HEK293 (cell line): Measurements from ENCODE around the gene CNN2.
A peak's percentile ranks its signal among the peaks of the same experiment; 100 is the strongest.

ENCODE experiments used
- CTCF ChIA-PET: fragments of 350-600 bp; formaldehyde crosslinking; extraction: SDS; loops from one replicate; lab custom pipeline; 2021; ENCODE audit warnings: antibody characterized with exemption; lab: Yijun Ruan, JAX
- POLR2A ChIA-PET: fragments of 300-600 bp; formaldehyde crosslinking; extraction: SDS; loops from one replicate; lab custom pipeline; 2020; ENCODE audit warnings: antibody characterized with exemption, inconsistent platforms; lab: Yijun Ruan, JAX
- H3K27ac ChIP-seq: fragments of 200-500 bp; sonication (Bioruptor generic); 2 replicates; pipeline ENCODE4 v1.5.1; 2014; ENCODE audit warnings: low read depth, low read length, control low read depth, inconsistent platforms; ENCODE audit errors: extremely low read depth
- H3K36me3 ChIP-seq, 2 experiments: fragments of 200-500 bp in 1 of 2; sonication (Bioruptor generic) in 1 of 2; 1 replicate in 1 of 2; 2 replicates in 1 of 2; pipeline ENCODE4 v1.5.1; 2014 to 2017; ENCODE audit warnings: inconsistent platforms in 2 of 2, low read length in 2 of 2; ENCODE audit not compliant: control insufficient read depth in 2 of 2, insufficient read depth in 1 of 2
- H3K4me1 ChIP-seq: fragments of 200-500 bp; sonication (Bioruptor generic); 2 replicates; pipeline ENCODE4 v1.5.1; 2014; ENCODE audit warnings: mild to moderate bottlenecking, low read length, inconsistent platforms; ENCODE audit not compliant: control insufficient read depth, insufficient read depth
- H3K4me3 ChIP-seq: 2 replicates; pipeline ENCODE4 v1.5.1; 2011; ENCODE audit warnings: low read depth, mild to moderate bottlenecking, control low read depth, low read length, moderate library complexity
- H3K9me3 ChIP-seq: fragments of 200-500 bp; sonication (Bioruptor generic); 2 replicates; pipeline ENCODE4 v1.5.1; 2014; ENCODE audit warnings: low read depth, low read length, inconsistent platforms; ENCODE audit not compliant: control insufficient read depth, insufficient read depth
- KLF1 ChIP-seq: fragments of 450-650 bp; formaldehyde crosslinking; IDR thresholded peaks from 2 replicates; pipeline ENCODE4 v1.5.1; 2016; ENCODE audit warnings: missing biosample characterization, missing genetic modification characterization
- SP3 ChIP-seq: fragments of 450-650 bp; formaldehyde crosslinking; IDR thresholded peaks from 2 replicates; pipeline ENCODE4 v1.5.1; 2016; ENCODE audit warnings: missing biosample characterization, missing genetic modification characterization
- ZBTB1 ChIP-seq: fragments of 450-650 bp; formaldehyde crosslinking; IDR thresholded peaks from 2 replicates; pipeline ENCODE4 v1.5.1; 2016; ENCODE audit warnings: missing biosample characterization, missing genetic modification characterization
- ZBTB8A ChIP-seq: fragments of 450-650 bp; formaldehyde crosslinking; IDR thresholded peaks from 2 replicates; pipeline ENCODE4 v1.5.1; 2016; ENCODE audit warnings: missing biosample characterization, missing genetic modification characterization
- ZNF112 ChIP-seq: fragments of 450-650 bp; formaldehyde crosslinking; IDR thresholded peaks from 2 replicates; pipeline ENCODE4 v1.5.0; 2017; ENCODE audit warnings: missing biosample characterization, missing genetic modification characterization
- ZNF132 ChIP-seq: fragments of 450-650 bp; formaldehyde crosslinking; IDR thresholded peaks from 2 replicates; pipeline ENCODE4 v1.5.1; 2017; ENCODE audit warnings: missing biosample characterization, missing genetic modification characterization, borderline replicate concordance
- ZNF138 ChIP-seq: fragments of 450-650 bp; formaldehyde crosslinking; IDR thresholded peaks from 2 replicates; pipeline ENCODE4 v1.5.1; 2016; ENCODE audit warnings: missing biosample characterization, missing genetic modification characterization, borderline replicate concordance
- ZNF16 ChIP-seq: fragments of 450-650 bp; formaldehyde crosslinking; IDR thresholded peaks from 2 replicates; pipeline ENCODE4 v1.5.1; 2016; ENCODE audit warnings: low read depth, missing biosample characterization, missing genetic modification characterization
- ZNF169 ChIP-seq: fragments of 450-650 bp; formaldehyde crosslinking; IDR thresholded peaks from 2 replicates; pipeline ENCODE4 v1.5.1; 2016; ENCODE audit warnings: missing biosample characterization, missing genetic modification characterization
- ZNF175 ChIP-seq: fragments of 450-650 bp; formaldehyde crosslinking; IDR thresholded peaks from 2 replicates; pipeline ENCODE4 v1.5.1; 2016; ENCODE audit warnings: missing biosample characterization, missing genetic modification characterization
- ZNF302 ChIP-seq: fragments of 450-650 bp; formaldehyde crosslinking; IDR thresholded peaks from 2 replicates; pipeline ENCODE4 v1.5.1; 2016; ENCODE audit warnings: missing biosample characterization, missing genetic modification characterization, low read depth
- ZNF391 ChIP-seq: fragments of 450-650 bp; formaldehyde crosslinking; IDR thresholded peaks from 2 replicates; pipeline ENCODE4 v1.5.1; 2016; ENCODE audit warnings: low read depth, missing biosample characterization, missing genetic modification characterization, borderline replicate concordance
- ZNF623 ChIP-seq: fragments of 450-650 bp; formaldehyde crosslinking; IDR thresholded peaks from 2 replicates; pipeline ENCODE4 v1.5.1; 2016; ENCODE audit warnings: missing biosample characterization, missing genetic modification characterization
- ZNF658 ChIP-seq: fragments of 450-650 bp; formaldehyde crosslinking; IDR thresholded peaks from 2 replicates; pipeline ENCODE4; 2016; ENCODE audit warnings: missing biosample characterization, missing genetic modification characterization
- ZNF660 ChIP-seq: fragments of 450-650 bp; IDR thresholded peaks from 2 replicates; pipeline ENCODE4 v1.5.1; 2018; ENCODE audit warnings: missing biosample characterization, mild to moderate bottlenecking, missing genetic modification characterization
- ZNF777 ChIP-seq: fragments of 450-650 bp; formaldehyde crosslinking; IDR thresholded peaks from 2 replicates; pipeline ENCODE4 v1.5.1; 2017; ENCODE audit warnings: missing biosample characterization, missing genetic modification characterization, borderline replicate concordance
- ZSCAN30 ChIP-seq: fragments of 450-650 bp; IDR thresholded peaks from 2 replicates; pipeline ENCODE4 v1.5.1; 2018; ENCODE audit warnings: missing biosample characterization, mild to moderate bottlenecking, missing genetic modification characterization, moderate library complexity
- TF ChIP-seq, protein P1 (sequence below): fragments of 450-650 bp; formaldehyde crosslinking; IDR thresholded peaks from 2 replicates; pipeline ENCODE4 v1.5.1; 2016; ENCODE audit warnings: missing biosample characterization, missing genetic modification characterization
- TF ChIP-seq, protein P2 (sequence below): fragments of 450-650 bp; formaldehyde crosslinking; IDR thresholded peaks from 2 replicates; pipeline ENCODE4 v1.5.1; 2016; ENCODE audit warnings: missing biosample characterization, missing genetic modification characterization
- TF ChIP-seq, protein P3 (sequence below): fragments of 450-650 bp; formaldehyde crosslinking; IDR thresholded peaks from 2 replicates; pipeline ENCODE4 v1.5.1; 2016; ENCODE audit warnings: missing biosample characterization, missing genetic modification characterization, low read depth
- TF ChIP-seq, protein P4 (sequence below): fragments of 450-650 bp; formaldehyde crosslinking; IDR thresholded peaks from 2 replicates; pipeline ENCODE4 v1.5.1; 2016; ENCODE audit warnings: missing biosample characterization, missing genetic modification characterization
- TF ChIP-seq, protein P5 (sequence below): fragments of 450-650 bp; formaldehyde crosslinking; IDR thresholded peaks from 2 replicates; pipeline ENCODE4 v1.5.1; 2016; ENCODE audit warnings: missing biosample characterization, missing genetic modification characterization
- TF ChIP-seq, protein P6 (sequence below): fragments of 450-650 bp; formaldehyde crosslinking; optimal IDR thresholded peaks from 2 replicates; pipeline ENCODE3; 2016; ENCODE audit warnings: missing biosample characterization, mild to moderate bottlenecking, missing genetic modification characterization
- TF ChIP-seq, protein P7 (sequence below): fragments of 450-650 bp; IDR thresholded peaks from 2 replicates; pipeline ENCODE4 v1.5.1; 2018; ENCODE audit warnings: missing biosample characterization, mild to moderate bottlenecking, missing genetic modification characterization

The CNN2 gene

DNA sequence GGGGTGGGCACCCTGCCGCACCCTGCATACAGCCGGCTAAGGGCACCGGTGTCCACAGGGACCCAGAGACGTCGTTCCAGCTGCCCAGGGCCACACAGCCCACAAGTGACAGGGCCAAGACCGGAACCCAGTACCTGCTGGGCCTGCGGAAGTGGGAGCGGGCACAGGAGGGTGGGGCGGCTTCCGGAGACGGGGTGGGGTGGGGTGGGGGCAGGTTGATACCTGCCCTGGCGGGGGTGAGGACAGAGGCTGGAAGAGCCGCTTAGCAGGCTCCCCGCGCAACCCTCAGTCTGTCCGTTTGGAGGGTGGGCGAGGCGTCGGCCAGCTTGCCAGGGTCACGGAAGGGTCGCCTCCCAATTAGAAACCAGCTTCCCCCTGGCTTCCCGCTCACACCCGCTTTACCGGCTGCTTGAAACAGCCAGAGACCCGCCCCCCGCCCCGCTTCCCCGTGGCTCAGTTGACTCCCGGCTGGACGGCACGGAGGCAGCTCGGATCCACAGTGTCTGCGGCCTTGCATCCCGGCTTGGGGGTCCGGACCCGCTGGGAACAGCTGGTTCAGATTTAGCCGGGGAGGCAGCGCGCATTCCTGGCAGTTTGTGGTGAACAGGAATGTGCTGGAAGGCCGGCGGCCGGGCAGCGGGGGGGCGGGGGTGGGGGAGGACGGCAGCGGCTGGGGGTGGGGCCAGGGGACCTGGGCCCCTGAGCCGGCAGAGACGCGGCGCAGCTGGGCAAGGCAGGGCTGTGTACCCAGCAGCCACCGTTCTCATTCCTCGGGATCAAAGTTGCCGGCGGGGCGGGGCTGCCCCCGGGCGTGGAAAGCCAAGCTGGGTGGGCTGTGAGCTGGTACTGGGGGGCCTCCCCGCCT, 1.9 kb downstream of the CNN2 start:
- peaks cover 5% of the 10 kb centered on the region; the same call in 1 of the 2 replicates for H3K4me1 ChIP-seq
- H3K27ac ChIP-seq, result peak overlapping the region; percentile 22; the same call in 1 of the 2 replicates
- POLR2A ChIA-PET, result interaction anchor here (0.6 to 6.2 kb wide), 9 partner anchors 11 to 241 kb away, joined by 3 to 60 read pairs (median 5); partner anchors contain the start of genes ABCA7, CIRBP and GPX4
- CTCF ChIA-PET, result interaction anchor here (0.6 to 1.4 kb wide), 4 partner anchors 11 to 305 kb away, joined by 3 read pairs; partner anchors contain the start of gene ABCA7
- H3K4me3 ChIP-seq, result peak overlapping the region; percentile 42
- H3K36me3 ChIP-seq, result peaks cover 0 to 8% of the 10 kb centered on the region in 2 experiments; a peak in 1 of 3 replicates
- no peaks in the 10 kb centered on the region for H3K9me3 ChIP-seq
- no peak for TF ChIP-seq ZNF302 (tag by site-specific recombination)
- no peak for TF ChIP-seq ZNF132
- no peak for TF ChIP-seq ZNF138 (tag by site-specific recombination)
- TF ChIP-seq ZNF169 (tag by site-specific recombination), result no peak
- peak; percentile 4; the same call in 1 of the 2 replicates for TF ChIP-seq ZSCAN30 (tag by site-specific recombination)
- no peak for TF ChIP-seq ZNF623 (tag by site-specific recombination)
- peak; percentile 56 for TF ChIP-seq SP3
- no peak for TF ChIP-seq ZBTB1 (tag by site-specific recombination)
- TF ChIP-seq, protein P1, sequence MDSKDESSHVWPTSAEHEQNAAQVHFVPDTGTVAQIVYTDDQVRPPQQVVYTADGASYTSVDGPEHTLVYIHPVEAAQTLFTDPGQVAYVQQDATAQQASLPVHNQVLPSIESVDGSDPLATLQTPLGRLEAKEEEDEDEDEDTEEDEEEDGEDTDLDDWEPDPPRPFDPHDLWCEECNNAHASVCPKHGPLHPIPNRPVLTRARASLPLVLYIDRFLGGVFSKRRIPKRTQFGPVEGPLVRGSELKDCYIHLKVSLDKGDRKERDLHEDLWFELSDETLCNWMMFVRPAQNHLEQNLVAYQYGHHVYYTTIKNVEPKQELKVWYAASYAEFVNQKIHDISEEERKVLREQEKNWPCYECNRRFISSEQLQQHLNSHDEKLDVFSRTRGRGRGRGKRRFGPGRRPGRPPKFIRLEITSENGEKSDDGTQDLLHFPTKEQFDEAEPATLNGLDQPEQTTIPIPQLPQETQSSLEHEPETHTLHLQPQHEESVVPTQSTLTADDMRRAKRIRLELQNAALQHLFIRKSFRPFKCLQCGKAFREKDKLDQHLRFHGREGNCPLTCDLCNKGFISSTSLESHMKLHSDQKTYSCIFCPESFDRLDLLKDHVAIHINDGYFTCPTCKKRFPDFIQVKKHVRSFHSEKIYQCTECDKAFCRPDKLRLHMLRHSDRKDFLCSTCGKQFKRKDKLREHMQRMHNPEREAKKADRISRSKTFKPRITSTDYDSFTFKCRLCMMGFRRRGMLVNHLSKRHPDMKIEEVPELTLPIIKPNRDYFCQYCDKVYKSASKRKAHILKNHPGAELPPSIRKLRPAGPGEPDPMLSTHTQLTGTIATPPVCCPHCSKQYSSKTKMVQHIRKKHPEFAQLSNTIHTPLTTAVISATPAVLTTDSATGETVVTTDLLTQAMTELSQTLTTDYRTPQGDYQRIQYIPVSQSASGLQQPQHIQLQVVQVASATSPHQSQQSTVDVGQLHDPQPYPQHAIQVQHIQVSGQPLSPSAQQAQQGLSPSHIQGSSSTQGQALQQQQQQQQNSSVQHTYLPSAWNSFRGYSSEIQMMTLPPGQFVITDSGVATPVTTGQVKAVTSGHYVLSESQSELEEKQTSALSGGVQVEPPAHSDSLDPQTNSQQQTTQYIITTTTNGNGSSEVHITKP, result peak; percentile 72
- TF ChIP-seq ZNF777, result no peak
- TF ChIP-seq, protein P2, sequence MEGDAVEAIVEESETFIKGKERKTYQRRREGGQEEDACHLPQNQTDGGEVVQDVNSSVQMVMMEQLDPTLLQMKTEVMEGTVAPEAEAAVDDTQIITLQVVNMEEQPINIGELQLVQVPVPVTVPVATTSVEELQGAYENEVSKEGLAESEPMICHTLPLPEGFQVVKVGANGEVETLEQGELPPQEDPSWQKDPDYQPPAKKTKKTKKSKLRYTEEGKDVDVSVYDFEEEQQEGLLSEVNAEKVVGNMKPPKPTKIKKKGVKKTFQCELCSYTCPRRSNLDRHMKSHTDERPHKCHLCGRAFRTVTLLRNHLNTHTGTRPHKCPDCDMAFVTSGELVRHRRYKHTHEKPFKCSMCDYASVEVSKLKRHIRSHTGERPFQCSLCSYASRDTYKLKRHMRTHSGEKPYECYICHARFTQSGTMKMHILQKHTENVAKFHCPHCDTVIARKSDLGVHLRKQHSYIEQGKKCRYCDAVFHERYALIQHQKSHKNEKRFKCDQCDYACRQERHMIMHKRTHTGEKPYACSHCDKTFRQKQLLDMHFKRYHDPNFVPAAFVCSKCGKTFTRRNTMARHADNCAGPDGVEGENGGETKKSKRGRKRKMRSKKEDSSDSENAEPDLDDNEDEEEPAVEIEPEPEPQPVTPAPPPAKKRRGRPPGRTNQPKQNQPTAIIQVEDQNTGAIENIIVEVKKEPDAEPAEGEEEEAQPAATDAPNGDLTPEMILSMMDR, result no peak
- no peak for TF ChIP-seq ZNF112 (tag by site-specific recombination)
- no peak for TF ChIP-seq ZNF16 (tag by site-specific recombination)
- no peak for TF ChIP-seq ZNF660 (tag by site-specific recombination)
- TF ChIP-seq, protein P3, sequence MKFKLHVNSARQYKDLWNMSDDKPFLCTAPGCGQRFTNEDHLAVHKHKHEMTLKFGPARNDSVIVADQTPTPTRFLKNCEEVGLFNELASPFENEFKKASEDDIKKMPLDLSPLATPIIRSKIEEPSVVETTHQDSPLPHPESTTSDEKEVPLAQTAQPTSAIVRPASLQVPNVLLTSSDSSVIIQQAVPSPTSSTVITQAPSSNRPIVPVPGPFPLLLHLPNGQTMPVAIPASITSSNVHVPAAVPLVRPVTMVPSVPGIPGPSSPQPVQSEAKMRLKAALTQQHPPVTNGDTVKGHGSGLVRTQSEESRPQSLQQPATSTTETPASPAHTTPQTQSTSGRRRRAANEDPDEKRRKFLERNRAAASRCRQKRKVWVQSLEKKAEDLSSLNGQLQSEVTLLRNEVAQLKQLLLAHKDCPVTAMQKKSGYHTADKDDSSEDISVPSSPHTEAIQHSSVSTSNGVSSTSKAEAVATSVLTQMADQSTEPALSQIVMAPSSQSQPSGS (tag by site-specific recombination), result no peak
- no peak for TF ChIP-seq ZNF391 (tag by site-specific recombination)
- TF ChIP-seq, protein P4, sequence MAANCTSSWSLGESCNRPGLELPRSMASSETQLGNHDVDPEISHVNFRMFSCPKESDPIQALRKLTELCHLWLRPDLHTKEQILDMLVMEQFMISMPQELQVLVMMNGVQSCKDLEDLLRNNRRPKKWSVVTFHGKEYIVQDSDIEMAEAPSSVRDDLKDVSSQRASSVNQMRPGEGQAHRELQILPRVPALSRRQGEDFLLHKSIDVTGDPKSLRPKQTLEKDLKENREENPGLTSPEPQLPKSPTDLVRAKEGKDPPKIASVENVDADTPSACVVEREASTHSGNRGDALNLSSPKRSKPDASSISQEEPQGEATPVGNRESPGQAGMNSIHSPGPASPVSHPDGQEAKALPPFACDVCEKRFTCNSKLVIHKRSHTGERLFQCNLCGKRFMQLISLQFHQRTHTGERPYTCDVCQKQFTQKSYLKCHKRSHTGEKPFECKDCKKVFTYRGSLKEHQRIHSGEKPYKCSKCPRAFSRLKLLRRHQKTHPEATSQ, result no peak
- no peak for TF ChIP-seq ZNF658
- peak; percentile 5; the same call in 1 of the 2 replicates for TF ChIP-seq ZBTB8A (tag by site-specific recombination)
- TF ChIP-seq, protein P5, sequence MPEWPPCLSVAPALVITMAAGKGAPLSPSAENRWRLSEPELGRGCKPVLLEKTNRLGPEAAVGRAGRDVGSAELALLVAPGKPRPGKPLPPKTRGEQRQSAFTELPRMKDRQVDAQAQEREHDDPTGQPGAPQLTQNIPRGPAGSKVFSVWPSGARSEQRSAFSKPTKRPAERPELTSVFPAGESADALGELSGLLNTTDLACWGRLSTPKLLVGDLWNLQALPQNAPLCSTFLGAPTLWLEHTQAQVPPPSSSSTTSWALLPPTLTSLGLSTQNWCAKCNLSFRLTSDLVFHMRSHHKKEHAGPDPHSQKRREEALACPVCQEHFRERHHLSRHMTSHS (tag by site-specific recombination), result no peak
- TF ChIP-seq, protein P6, sequence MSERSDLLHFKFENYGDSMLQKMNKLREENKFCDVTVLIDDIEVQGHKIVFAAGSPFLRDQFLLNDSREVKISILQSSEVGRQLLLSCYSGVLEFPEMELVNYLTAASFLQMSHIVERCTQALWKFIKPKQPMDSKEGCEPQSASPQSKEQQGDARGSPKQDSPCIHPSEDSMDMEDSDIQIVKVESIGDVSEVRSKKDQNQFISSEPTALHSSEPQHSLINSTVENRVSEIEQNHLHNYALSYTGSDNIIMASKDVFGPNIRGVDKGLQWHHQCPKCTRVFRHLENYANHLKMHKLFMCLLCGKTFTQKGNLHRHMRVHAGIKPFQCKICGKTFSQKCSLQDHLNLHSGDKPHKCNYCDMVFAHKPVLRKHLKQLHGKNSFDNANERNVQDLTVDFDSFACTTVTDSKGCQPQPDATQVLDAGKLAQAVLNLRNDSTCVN (tag by site-specific recombination), result peak; percentile 52
- TF ChIP-seq KLF1, result peak; percentile 78
- TF ChIP-seq, protein P7, sequence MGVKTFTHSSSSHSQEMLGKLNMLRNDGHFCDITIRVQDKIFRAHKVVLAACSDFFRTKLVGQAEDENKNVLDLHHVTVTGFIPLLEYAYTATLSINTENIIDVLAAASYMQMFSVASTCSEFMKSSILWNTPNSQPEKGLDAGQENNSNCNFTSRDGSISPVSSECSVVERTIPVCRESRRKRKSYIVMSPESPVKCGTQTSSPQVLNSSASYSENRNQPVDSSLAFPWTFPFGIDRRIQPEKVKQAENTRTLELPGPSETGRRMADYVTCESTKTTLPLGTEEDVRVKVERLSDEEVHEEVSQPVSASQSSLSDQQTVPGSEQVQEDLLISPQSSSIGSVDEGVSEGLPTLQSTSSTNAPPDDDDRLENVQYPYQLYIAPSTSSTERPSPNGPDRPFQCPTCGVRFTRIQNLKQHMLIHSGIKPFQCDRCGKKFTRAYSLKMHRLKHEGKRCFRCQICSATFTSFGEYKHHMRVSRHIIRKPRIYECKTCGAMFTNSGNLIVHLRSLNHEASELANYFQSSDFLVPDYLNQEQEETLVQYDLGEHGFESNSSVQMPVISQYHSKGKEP (tag by site-specific recombination), result no peak
- TF ChIP-seq ZNF175 (tag by site-specific recombination), result no peak
